ENCODE data around the gene KANSL3.
"Not testable (repeated sequence)": the region's sequence is repeated elsewhere in the genome, so short reads cannot be mapped to it uniquely, and the experiment has no call there.

Gene KANSL3

GRCh38 chr2:96602330-96602823, 35.7 kb downstream of the KANSL3 start:
- DNase-seq = no peak

- DNase-seq = no peak
These were observed 36.5 kb downstream of the KANSL3 start for GRCh38 chr2:96601382-96602292.

GRCh38 chr2:96599941-96600340, 38.2 kb downstream of the KANSL3 start:
- no peak for DNase-seq

GRCh38 chr2:96596596-96596995, 41.5 kb downstream of the KANSL3 start:
- DNase-seq = no peak

GRCh38 chr2:96594691-96595152, 43.4 kb downstream of the KANSL3 start:
- DNase-seq = no peak

- no peak for DNase-seq
These were observed 43.8 kb downstream of the KANSL3 start for GRCh38 chr2:96594282-96594681.

GRCh38 chr2:96591494-96591893, 46.6 kb downstream of the KANSL3 start:
- DNase-seq = no peak

GRCh38 chr2:96591054-96591453, 47.1 kb downstream of the KANSL3 start:
- DNase-seq = no peak

GRCh38 chr2:96587843-96588242, 50.3 kb downstream of the KANSL3 start:
- DNase-seq = no peak

GRCh38 chr2:96584017-96584416, 54.1 kb downstream of the KANSL3 start:
- DNase-seq = no peak

GRCh38 chr2:96580771-96581170, 57.3 kb downstream of the KANSL3 start:
- DNase-seq = no peak

- no peak for DNase-seq
These were observed 58.7 kb downstream of the KANSL3 start for GRCh38 chr2:96579422-96579821.

- DNase-seq = no peak
These were observed 59.4 kb downstream of the KANSL3 start for GRCh38 chr2:96578731-96579130.

- no peak for DNase-seq
These were observed 60.6 kb downstream of the KANSL3 start for GRCh38 chr2:96577501-96577900.

GRCh38 chr2:96575785-96576456, 62.2 kb downstream of the KANSL3 start:
- DNase-seq = no peak

GRCh38 chr2:96574364-96574763, 63.7 kb downstream of the KANSL3 start:
- DNase-seq = no peak

GRCh38 chr2:96568094-96568493, 70.0 kb downstream of the KANSL3 start:
- DNase-seq = no peak

- no peak for DNase-seq
These were observed 73.0 kb downstream of the KANSL3 start for GRCh38 chr2:96565111-96565510.

- no peak for DNase-seq
These were observed 73.5 kb downstream of the KANSL3 start for GRCh38 chr2:96564563-96564962.

GRCh38 chr2:96564026-96564425, 74.1 kb downstream of the KANSL3 start:
- DNase-seq = no peak

- no peak for DNase-seq
These were observed 79.6 kb downstream of the KANSL3 start for GRCh38 chr2:96558485-96558884.

GRCh38 chr2:96558061-96558460, 80.1 kb downstream of the KANSL3 start:
- DNase-seq = no peak

GRCh38 chr2:96557421-96557820, 80.7 kb downstream of the KANSL3 start:
- not testable (repeated sequence) for DNase-seq

Measured in NCI-H1436 treated with DMSO at 0.1 percent for 48 hours (cell line).